GM19324 (cell line): ENCODE results near the gene OMP.

Experiments used
- ATAC-seq: cut with Tn5 transposase; IDR thresholded peaks from one replicate; pipeline ENCODE4 v1.9.1; 2021; ENCODE audit warnings: mild to moderate bottlenecking, moderate library complexity; ENCODE audit not compliant: unreplicated experiment, low FRiP score

Gene OMP

GRCh38 chr11:77135069-77135468, 32.4 kb downstream of the OMP start:
- no peak for ATAC-seq

GRCh38 chr11:77136074-77136473, 33.4 kb downstream of the OMP start:
- no peak for ATAC-seq

- no peak for ATAC-seq
These were observed 34.3 kb downstream of the OMP start for GRCh38 chr11:77136784-77137420.

- ATAC-seq = no peak
These were observed 34.8 kb downstream of the OMP start for GRCh38 chr11:77137421-77137820.

- no peak for ATAC-seq
These were observed 35.5 kb downstream of the OMP start for GRCh38 chr11:77138106-77138649.

- ATAC-seq = no peak
These were observed 36.6 kb downstream of the OMP start for GRCh38 chr11:77139201-77139600.

GRCh38 chr11:77140231-77140851, 37.7 kb downstream of the OMP start:
- no peak for ATAC-seq

GRCh38 chr11:77141034-77141433, 38.4 kb downstream of the OMP start:
- ATAC-seq = no peak

GRCh38 chr11:77141475-77141874, 38.8 kb downstream of the OMP start:
- no peak for ATAC-seq

- no peak for ATAC-seq
These were observed 39.7 kb downstream of the OMP start for GRCh38 chr11:77142091-77142975.

- ATAC-seq = no peak
These were observed 40.9 kb downstream of the OMP start for GRCh38 chr11:77143405-77144020.

- ATAC-seq = no peak
These were observed 41.7 kb downstream of the OMP start for GRCh38 chr11:77144196-77144856.

GRCh38 chr11:77144857-77145428, 42.3 kb downstream of the OMP start:
- ATAC-seq = no peak

GRCh38 chr11:77146261-77147035, 43.8 kb downstream of the OMP start:
- no peak for ATAC-seq

GRCh38 chr11:77147036-77147315, 44.3 kb downstream of the OMP start:
- no peak for ATAC-seq

GRCh38 chr11:77147668-77148321, 45.2 kb downstream of the OMP start:
- ATAC-seq = no peak

GRCh38 chr11:77148963-77149715, 46.5 kb downstream of the OMP start:
- ATAC-seq = no peak

GRCh38 chr11:77149716-77150392, 47.2 kb downstream of the OMP start:
- ATAC-seq = no peak
